ENCODE data around the gene CACNA1G.

Gene CACNA1G

DNA sequence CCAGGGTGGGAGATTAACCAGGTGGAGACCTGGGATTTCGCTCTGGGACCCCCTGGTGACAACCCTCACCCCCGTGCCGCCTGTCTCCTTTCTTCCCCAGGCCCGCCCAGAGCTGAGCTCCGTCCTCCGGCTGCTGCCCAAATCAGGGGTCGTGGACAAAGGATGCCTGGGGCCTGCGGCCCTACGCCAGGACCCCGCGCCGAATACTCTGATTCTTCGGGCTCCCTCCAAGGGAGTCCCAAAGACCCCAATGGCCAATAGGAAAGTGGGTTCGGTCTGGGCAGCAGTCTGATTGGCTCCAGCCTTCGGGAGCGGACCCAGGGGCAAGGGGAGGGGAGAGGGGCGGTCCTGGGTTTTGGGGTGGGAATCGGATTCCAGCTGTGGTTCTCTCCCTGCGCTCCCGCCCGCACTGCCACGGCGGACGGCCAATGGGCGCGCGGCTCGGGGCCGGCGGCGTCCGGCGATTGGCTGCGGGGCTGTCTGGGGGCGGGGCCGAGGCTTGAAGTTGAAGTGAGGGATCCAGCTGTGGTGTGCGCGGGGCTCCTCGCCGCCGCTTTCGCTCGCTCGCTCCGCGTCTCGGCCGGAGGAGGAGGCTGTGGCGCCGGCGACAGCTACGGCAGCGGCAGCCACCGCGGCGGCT, at the start of gene CACNA1G:
Gene CACNA1G (plus strand): TSS at position 531 of the 640 bp plus-strand sequence. CDS start 745 bp downstream, outside the sequence.
- peak; percentile 92 for DNase-seq

DNA sequence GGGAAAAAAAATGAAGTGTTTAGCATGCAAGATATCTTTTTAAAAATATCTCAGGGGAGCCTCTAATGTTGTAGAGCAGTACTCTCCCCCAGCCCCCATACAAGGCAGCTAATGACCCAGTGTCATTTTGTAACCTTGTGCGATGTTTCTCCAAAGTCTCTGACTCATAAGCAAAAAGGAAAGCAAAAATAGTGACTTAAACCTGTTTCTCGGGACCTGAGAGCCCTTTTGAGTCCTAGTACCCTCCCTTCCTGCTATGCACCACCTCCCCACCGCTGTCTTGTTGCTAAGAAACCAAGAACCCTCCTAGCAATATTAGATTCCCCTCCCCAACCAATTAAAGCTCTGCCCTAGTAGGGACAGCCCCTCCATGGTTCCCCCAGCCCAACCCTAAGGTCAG, 49.5 kb upstream of the CACNA1G start:
- DNase-seq, result no peak

DNA sequence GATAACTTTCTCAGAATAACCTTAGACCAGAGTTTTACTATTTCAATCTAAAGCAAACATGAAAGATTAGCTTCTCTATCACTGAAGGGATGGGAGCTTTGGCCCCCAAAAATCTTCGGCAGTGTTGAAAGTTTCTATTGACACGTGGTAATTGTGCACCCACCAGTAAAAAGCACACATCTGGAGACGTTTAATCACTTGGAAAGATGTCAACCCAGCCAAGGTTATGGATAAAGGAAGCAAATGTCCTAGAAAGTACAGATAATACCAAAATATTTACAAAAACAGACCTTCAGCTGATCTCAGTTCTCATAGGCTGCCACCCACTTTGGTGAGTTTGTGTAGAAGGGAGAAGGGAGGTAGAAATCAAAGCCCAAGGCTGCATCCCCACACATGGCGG, 47.0 kb upstream of the CACNA1G start:
- DNase-seq, result no peak

DNA sequence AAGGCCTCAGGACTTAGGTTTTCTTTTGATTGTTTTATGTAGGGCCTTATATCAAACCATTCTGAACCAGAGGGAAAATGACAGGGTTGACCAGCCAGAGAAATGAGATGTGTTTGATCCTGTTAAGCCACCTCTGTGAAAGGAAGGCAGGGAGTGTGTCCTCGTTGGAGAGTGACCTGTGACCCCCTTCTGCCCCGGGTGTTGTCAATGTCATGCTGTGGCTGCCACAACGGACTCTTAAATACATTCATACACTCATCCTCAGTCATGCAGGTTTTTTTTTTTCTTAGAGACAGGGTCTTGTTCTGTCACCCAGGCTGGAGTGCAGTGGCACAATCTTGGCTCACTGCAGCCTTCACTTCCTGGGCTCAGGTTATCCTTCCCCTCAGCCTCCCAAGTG, 46.1 kb upstream of the CACNA1G start:
- DNase-seq, result no peak

DNA sequence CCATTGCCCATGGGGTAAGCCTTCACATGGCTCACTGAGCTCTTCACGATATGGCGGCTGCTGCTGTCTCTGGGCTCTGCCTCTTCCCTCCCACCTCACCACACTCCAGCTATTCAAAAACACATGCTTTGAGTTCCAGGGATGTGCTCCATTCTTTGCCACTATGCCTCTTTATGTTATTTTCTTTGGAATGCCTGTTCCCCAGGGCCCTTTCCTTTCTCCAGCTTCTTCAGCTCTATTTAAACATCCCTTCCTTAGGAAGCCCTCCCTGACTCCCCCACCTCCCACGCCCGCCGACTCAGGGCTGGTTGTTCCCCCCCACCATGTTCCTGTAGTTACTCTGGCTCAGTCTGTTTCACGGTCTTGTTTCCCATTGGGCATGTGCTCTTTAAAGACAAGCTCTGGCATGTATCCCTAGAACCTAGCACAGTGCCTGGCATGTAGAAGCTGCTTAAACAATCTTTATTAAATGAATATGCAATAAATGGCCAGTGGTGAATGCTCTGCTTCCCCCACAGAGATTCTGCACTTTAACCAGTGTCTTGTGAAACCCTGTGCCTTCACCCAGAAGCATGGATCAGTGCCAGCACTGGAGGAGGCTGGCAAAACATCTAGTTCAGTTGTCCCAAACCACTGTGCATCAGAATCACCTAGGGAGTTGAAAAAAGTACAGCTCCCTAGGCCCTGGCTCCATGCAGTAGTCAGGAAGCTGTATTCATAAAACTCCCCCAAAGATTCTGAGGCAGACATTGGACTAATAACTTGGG, 45.4 kb upstream of the CACNA1G start:
- no peak for DNase-seq

DNA sequence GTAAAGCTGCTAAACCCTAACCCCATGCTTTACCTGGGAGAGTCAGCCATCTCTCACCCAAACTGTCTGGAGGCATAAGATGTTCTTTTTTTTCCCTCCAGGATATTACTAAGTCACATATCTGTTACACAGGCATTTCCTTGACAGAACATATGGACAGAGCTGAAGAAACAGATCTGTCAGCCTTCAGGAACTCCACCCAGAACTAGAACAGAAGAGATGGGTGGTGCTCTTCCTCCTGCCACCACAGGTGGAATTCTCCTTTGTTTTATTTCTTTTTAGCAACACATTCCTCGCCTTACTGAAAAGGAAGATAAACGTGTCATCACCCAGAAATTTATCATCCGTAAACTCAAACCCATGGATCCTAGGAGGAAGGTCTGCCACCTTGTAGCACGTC, 43.5 kb upstream of the CACNA1G start:
- DNase-seq, result no peak

DNA sequence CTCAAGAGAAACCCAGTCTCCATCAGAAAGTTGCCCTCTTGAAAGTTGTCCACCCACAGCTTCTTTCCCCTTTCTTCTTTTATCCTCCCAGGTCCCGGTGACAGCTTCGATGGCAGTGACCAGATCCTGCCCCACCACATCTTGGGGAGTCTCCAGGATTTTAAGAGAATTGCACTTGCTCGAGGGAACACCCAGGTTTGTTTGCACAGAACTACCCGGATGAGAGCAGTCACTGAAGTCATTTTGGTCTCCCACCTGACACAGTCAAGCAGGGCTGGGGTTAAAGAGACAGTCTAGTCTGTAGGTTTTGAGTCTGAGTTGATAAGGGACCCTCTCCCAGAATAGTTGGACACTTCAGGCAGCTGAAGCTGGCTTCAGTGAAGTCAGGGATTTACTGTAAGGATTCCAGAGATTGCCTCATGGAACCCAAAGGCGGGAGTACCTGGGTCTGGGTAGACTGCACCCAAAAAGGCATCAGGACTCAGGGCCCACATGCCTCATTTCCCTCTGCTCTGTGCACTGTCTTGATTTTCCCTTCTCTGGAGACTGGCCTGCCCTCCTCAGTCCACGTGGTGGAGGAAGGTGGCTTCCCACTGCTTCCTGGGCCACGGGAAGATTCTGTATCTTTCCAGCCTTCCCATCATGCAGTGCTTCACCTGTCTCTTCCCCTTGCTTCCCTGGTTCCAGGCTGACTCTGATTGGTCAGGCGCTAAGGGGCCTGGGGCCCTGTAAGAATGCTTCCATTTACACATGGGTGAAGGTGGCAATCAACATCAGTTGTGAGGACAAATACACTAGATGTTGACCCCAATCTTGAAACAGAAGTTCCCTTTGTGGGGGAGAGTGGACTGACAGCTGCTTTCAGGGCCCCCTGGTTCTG, 42.8 kb upstream of the CACNA1G start:
- DNase-seq, result no peak

DNA sequence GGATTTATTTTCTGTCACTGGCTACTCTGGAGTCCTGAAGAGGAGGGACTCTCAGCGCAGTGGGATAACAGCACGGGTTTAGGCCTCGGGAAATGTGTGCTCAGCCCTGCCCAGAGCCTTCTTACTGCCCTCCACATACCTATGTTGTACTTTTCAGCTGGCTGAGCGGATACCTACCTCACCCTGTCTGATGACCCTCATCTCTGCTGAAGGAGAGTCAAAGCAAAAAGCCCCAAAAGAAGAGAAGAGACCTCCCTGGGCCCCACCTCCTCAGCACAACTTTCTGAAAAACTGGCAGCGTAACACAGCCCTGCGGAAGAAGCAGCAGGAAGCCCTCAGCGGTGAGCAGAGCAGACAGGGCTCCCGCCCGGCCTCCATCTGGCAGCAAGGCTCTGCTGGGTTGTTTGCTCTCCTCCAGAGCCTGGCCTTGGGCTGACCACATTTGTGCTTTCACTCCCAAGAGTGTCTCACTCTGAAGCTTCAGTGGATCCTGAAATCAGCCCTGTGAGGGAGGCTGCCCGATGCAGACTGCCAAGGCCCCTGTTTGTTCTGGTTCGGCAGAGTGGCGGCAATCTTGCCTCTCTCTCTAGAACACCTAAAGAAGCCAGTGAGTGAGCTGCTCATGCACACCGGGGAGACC, 42.0 kb upstream of the CACNA1G start:
- DNase-seq, result no peak

DNA sequence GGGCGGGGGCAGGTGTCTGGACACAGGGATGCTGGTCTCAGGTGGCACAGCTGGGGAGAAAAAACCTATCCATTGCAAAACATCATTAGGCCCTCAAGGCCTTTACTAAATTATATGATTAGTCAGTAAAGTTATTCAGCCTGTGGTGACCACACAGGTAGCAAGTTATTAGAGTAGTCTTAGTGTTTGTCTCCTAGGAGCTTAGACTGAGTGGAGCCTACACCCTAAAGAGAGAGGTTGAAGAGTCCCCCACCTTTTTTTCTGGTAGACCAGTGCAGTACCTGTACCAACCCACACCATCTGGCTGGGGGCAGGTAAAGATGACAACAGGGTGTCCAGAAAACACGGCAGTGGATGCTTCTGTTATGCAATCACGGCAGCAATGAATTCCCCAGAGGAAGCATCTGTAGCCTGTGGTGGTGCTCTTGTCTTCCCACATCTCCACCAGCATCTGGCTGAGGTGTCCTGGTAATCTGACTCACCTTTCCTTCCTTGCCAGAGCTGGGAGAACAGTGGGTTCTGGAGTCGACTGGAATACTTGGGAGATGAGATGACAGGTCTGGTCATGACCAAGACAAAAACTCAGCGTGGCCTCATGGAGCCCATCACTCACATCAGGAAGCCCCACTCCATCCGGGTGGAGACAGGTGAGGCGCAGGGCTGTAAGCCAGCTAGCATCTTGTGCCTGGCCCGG, 41.2 kb upstream of the CACNA1G start:
- no peak for DNase-seq

DNA sequence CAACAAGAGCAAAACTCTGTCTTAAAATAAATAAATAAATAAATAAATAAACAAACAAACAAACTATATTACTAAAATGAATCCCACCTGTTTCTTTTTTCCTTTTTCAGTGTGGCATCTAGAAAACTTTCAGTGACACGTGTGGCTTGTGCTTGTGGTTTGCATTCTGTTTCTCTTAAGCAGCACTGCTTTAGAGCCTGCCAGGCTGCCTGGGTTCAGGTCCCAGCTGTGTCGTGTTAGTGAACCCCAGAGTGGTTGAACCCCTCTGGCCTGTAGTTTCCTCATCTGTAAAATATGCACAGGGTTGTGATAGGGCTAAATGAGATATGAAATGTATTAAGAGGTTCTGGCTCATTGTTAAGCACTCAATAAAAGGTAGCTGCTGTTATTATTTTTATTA, 40.0 kb upstream of the CACNA1G start:
- DNase-seq, result no peak

DNA sequence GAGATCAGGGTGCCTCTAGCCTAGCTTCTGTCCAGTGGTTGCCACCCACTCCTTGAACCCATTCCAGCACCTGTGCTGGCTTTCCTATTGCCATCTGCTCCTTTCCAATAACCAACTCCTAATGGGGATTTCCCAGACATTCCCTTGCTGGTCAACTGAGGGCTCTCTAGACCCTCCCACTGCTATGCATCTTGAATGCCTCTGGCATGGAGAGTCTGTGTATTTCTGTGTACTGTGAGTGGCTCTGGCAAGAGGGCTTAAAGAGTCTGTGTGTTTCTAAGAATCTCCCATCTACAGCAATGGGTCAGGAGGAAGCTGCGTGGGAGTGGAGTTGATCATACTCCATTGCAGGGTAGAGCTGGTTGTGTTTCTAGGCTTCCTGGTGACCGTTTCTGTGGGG, 39.0 kb upstream of the CACNA1G start:
- DNase-seq, result no peak

DNA sequence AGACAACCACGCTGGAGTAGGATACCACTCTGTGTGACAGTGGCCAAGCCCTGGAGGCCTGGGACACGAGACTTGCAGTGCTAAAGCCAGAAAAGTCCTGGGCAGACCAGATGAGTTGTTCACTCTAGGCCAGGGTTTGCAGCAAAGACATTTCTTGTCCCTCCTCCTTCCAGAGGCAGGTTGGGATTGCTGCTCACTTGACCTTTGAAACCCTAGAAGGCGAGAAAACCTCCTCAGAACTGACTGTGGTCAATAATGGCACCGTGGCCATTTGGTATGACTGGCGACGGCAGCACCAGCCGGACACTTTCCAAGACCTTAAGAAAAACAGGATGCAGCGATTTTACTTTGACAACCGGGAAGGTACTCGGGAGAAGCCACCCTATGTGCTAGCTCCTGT, 37.7 kb upstream of the CACNA1G start:
- DNase-seq, result no peak

DNA sequence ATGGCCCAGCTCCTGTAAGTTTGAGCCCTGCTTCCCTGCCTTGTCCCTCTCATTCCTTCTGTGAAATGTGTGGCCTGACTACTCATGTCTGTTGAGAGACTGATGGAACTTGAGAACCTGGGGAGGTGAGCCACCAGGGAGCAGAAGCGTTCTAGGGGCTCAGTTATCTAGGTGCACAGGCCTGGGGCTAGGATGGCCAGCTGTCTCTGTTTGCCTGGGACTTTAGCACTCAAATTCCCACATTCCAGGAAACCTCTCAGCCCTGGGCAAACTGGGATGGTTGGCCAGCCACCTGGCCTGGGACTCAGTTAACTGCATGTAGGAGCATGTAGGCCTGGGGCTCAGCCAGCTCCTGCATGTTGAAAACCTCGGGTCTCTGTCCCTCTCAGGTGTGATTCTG, 37.3 kb upstream of the CACNA1G start:
- DNase-seq, result no peak

DNA sequence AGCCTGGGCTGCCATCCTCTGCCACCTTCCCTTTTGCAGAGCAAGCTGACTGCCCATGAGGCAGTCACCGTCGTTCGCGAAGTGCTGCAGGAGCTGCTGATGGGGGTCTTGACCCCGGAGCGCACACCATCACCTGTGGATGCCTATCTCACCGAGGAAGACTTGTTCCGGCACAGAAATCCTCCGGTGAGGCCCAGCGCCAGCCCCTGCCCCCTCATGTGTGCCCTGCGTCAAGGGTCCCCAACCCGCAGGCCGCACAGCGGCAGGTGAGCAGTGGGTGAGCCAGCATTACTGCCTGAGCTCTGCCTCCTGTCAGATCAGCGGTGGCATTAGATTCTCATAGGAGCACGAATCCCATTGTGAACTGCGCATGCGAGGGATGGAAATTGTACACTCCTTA, 35.7 kb upstream of the CACNA1G start:
- no peak for DNase-seq

DNA sequence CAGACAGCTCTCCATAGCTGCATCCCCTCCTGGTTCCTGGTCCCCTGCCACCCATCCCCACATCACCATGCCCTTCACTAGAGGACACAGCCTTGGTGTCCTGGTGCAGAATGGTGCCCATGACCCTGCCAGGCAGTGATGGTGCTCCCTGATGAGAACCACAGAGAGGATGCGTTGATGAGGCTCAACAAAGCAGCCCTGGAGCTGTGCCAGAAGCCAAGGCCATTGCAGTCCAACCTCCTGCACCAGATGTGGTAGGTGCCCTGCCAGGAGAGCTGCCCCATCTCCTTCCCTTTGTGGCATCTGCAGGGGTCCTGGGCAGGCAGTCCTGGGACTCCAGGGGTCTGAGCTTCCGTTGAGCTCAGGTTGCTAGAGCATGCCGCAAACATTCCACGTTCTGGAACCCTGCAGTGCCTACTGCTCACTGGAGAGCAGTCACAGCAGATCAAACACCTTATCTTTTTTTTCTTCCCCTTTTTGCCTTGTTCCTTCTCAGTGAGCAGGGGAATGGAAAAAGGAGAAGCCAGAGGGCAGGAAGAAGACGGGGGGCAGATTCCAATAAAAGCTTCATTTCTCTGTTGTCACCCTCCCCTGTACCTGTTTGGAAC, 33.3 kb upstream of the CACNA1G start:
- DNase-seq, result no peak

DNA sequence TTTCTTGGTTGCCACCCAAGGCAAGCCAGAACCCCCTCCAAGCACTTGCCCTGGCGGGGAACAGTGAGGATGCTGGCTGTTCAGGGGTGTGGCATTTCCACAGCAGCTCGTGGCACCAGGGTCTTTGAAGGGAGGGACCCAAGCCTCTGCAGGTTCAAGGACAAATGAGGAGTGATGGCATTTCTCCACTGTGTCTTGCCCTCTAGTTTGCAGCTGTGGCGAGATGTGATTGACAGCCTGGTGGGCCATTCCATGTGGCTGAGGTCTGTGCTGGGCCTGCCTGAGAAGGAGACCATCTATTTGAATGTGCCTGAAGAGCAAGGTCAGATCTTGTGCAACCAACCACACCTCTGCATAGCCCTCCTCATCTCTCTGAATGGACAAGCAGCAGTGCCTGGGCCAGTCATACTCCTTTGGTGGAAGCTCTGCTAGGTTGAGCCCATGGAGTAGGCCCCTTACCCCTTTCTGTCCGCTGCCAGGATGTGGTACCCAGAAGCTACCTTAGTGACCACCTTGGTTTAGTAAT, 32.5 kb upstream of the CACNA1G start:
- DNase-seq, result no peak

DNA sequence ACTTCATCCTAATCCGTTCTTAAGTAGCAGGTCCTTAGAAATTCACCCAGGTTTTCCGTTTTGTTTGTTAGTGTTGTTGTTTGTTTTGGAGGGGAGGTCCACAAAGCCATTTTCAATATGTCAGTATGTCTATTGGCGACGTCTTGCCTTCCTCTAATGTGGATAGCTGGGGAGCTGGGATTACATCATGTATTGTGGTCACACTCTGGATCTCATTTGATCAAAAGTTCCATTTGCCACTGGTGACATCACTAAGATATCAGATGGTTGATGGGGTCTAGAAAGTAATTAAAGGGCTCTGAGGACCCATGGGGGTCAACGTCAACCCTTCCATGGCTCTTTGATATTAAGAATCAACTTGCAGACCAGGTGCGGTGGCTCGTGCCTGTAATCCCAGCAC, 30.7 kb upstream of the CACNA1G start:
- no peak for DNase-seq

DNA sequence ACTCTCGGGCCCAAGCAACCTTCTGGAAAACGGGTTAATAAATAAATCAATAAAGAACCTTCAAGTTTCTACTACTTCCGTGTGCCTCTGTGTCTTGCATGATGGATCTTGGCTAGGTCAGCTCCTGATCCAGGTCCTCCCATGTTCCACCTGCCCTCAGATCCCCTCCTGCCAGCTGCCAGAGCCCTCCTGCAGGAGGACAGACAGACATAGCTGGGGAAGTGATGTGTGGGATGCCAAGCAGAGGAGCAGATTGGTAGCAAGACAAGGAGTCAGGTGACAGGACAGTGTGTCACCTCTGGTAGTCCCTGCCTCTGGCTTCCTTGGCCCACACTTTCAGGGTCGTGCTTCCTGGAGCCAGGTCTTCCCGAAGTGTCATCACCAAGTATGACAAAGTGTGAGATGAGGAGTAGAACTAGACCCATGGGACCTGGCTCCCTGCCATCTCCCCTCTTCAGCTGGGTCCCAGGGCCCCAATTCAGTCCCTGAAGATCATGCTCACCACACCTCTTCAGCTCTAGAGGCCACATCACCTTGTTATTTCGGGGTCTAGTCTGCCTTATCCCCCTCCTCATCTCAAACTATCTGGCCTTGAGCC, 29.0 kb upstream of the CACNA1G start:
- DNase-seq, result no peak

DNA sequence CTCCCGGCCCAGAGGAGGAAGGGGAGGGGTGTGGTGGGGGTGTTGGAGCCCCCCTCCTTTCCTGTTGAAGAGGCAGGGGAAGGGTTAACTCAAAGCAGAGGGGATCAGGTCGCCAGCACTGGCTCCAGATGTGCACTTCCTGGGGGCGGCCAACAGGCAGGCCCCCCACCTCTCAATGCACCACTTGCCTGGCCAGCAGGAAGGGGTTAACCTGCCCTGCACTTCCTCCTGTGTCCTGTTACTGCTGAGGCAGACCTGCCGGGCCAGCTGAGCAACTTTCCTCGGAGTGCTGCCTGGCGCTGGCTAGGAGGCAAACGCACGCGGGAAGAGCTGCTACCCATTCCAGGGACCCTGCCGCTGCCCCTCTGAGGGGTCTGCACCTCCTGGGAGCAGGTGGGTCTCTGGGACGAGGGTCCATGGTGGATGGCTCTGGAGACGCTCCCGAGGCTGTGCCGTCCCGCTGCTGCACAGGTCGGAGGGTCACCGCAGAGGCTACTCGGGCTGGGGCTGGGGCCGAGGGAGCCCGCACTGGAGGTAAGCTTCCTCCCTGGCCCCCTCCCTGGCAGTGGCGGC, 28.0 kb upstream of the CACNA1G start, which contains the start of gene EPN3:
Gene EPN3 (plus strand): TSS at position 284 of the 573 bp plus-strand sequence. CDS start 3,822 bp downstream, outside the sequence.
- no peak for DNase-seq

DNA sequence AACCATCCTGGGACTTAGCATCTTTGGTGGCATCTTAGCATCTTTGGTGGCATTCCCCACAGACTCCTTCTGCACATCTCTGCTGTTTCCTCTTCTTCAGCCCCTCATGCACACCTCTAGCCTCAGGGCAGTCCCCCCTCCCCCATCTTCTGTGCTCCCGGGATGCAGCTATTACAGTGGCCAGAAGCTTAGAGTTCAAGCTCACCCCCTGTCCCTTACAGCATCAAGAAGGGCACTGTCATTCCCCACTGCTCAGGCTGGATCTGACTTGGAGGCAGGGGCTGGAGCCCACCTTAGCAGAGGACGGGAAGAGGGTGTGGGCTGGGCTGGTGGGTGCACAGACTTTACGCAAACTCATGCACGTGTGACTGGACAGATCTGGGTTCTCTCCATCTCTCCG, 27.3 kb upstream of the CACNA1G start:
- DNase-seq, result no peak

DNA sequence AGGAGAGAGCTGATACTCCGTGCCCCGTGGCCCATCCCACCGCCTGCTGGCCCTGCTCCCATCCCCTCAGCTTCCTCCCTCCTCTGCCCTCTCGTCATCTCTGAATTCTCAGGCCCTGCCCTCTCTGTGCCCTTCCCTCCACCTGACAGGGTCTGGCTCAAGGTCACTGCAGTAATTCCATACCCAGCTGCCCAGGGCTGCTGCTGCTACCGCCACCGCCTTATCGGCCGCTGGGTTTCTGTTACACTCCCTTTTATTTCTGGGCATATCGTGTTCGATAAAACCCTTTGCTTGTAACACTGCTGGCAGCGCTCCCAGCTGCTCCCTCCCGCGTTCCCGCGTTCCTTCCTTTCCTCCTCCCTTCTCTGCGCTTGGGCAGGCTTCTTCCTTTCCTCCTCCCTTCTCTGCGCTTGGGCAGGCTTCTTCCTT, 26.8 kb upstream of the CACNA1G start:
- DNase-seq, result no peak
